ENCODE measurements around the gene MAP4K3.
"Not testable (repeated sequence)": the region's sequence is repeated elsewhere in the genome, so short reads cannot be mapped to it uniquely, and the experiment has no call there.

The MAP4K3 gene

DNA sequence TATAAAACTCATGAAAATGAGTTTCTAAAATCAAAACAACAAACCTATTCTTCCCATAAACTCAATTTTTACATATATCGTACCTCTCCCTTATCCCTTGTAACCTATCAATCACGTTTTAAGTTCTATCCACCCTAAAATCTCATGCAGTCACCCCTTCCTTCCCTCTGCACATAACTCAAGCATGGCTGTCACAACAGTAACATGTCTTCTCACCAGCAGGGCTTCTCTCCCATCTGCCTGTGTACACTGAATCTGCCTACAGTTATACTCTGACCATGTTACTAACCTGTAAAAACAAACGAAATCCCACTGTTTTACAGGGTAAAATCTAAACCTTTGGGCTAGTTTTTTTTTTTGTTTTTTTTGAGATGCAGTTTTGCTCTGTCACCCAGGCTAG, 68.2 kb downstream of the MAP4K3 start:
- no peak for DNase-seq

DNA sequence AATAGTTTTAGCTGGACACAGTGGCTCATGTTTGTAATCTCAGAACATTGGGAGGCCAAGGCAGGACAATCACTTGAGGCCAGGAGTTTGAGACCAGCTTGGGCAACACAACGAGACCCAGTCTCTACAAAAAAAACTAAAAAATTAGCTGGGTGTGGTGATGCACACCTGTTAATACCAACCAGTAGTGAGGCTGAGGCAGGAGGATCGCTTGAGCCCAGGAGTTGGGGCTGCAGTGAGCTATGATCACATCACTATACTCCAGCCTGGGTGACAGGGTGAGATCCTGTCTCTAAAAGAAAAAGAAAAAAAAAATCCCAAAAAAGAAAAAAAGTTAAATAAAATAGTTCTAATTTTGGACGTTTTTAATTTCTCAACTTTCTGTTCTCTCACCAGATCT, 68.7 kb downstream of the MAP4K3 start:
- DNase-seq: no peak

DNA sequence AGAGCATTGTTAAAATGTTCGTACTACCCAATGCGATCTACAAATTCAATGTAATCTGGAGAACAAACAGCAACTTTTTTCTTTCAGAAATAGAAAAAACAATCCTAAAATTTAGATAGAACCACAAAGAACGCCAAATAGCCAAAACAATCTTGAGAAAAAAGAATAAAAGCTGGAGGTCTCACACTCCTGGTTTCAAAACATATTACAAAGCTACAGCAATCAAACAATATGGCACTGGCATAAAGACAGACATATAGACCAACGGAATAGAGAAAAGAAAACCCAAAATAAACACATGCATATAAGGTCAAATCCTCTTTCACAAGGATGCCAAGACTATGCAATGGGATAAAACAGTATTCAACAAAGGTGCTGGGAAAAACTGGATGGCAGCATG, 74.5 kb downstream of the MAP4K3 start:
- no peak for DNase-seq

DNA sequence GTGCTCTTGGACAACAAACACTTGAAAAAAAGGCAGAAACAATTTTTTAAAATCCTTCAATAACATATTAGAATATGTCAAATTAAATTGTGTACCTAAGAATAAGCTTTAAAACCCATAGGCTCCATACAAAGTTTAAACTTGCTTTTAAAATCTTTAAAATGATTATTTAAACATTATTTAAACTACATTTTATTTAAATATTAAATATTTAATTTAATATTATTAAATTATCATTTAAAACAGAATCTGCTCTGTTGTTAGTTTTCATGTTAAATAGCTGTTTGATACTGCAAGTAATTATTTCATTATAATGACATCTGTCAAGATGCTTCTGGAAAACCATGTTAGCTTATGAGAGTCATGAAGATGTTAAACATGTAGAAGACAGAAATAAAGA, 75.6 kb downstream of the MAP4K3 start:
- DNase-seq: no peak

DNA sequence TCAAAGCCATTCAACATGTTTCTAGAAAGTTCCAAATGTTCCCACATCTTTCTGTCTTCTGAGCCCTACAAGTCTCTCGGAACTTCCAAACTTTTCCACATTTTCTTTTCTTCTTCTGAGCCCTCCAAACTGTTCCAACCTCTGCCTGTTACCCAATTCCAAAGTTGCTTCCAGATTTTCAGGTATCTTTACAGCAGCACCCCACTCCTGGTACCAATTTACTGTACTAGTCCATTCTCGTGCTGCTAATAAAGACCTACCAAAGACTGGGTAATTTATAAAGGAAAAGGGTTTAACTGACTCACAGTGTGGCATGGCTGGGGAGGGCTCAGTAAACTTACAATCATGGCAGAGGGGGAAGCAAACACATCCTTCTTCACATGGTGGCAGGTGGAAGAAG, 76.7 kb downstream of the MAP4K3 start:
- DNase-seq: not testable (repeated sequence)

DNA sequence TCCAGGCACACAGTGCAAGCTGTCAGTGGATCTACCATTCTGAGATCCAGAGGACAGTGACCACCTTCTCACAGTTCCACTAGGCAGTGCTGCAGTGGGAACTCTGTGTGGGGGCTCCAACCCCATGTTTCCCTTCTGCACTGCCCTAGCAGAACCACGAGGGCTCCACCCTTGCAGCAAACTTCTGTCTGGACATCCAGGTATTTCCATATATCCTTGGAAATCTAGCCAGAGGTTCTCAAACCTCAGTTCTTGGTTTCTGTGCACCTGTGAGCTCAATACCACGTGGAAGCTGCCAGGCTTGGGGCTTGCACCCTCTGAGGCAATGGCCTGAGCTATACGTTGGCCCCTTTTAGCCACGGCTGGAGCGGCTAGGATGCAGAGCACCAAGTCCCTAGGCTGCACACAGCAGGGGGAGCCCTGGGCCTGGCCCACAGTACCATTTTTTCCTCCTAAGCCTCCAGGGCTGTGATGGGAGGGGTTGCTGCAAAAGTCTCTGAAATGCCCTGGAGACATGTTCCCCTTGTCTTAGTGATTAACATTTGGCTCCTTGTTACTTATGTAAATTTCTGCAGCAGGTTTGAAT, 77.5 kb downstream of the MAP4K3 start:
- DNase-seq: no peak

DNA sequence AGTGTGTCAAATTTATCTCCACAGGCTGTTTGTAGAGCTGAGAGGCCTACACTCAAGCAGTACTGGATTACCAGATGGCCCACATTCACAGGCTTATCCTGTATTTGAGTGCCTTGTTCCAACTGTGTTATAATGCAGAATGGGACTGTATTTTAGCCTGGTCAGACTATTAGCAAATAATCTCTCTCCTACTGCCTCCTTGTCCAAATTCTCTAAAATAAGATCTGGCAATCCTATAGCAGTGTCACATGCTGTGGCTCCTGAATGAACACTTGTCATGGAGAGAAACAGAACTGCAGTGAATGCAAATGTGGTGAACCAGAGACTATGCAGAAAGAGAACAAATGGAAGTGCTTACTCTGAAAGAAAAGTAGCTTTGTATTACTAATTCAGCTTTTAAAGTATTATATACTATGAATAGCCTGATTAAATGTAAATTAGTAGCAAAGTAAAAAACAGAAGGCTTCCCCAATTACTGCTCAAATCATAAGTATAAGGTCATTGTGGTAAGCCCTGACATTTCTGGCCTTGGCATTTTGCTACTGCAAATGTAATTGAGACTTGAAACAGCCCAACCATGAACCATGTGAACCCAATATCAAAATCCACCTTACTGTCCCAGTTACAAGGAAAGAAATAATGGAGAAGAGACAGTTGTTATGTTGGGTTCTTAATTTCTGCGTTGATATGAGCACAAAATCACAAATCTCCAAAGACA, 80.0 kb downstream of the MAP4K3 start:
- no peak for DNase-seq

DNA sequence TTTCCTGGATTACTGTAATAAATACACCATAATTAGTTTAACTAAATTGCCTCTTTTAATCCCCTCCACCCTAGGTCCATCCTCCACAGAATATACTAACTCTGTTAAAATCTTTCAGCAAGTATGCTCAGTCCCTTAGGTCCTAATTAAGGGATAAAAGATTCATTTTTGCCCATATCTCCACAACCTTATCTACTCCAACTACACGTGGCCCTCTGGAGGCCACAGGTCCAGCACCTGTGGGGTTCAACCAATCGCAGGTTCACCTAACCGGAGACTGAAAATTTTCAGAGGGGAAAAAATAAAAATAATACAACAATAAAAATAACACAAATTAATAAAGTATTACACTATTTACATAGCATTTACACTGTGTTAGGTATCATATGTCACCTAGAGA, 86.4 kb downstream of the MAP4K3 start:
- DNase-seq: no peak

DNA sequence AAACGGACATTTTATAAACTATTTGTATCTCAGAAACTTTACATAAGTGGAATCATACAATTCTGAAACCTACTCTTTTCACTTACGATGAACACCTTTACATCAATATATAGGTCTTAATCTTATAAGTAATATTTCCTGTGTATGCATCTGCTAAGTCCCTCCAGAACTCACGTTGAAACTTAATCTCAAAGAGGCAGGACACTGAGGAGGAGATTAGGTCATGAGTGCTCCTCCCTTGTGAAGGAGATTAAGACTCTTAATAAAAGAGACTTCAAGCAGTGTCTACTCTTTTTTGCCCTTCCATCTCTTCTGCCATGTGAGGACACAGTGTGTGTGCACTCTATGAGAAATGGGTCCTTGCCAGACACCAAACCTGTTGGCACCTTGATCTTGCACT, 98.6 kb downstream of the MAP4K3 start:
- no peak for DNase-seq

DNA sequence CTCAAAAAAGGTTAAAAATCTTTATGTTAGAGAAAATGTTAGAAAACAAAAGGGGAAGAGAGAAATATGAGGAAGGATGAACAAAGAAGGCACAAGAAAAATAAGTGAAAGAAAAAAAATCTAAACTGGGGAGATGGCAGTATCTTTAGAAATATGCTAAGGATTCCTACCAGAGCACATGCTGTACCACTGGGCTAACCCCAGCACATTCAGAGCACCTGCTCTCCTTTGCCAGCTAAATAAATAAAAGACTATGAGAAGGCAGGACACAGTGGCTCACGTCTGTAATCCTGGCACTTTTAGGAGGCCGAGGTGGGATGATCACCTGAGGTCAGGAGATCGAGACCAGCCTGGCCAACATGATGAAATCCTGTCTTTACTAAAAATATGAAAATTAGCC, 101.2 kb downstream of the MAP4K3 start:
- DNase-seq: no peak

DNA sequence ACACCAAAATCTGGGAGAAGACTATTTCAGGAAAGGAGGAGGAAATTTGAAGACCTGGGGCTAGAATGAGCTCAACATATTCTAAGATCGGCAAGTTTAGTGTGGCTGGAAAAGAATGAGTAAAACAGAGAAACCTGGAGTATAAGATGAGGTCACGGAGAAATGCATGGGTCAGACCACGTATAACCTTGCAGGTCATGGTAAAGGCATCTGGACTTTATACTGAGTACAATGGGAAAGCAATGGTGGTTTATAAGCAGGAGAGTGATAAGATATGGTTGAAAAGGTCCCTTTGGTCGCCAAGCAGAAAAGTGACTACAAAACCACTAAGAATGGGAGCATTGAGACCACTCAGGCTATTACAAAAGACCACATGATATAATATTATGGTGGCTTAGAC, 102.1 kb downstream of the MAP4K3 start:
- no peak for DNase-seq

DNA sequence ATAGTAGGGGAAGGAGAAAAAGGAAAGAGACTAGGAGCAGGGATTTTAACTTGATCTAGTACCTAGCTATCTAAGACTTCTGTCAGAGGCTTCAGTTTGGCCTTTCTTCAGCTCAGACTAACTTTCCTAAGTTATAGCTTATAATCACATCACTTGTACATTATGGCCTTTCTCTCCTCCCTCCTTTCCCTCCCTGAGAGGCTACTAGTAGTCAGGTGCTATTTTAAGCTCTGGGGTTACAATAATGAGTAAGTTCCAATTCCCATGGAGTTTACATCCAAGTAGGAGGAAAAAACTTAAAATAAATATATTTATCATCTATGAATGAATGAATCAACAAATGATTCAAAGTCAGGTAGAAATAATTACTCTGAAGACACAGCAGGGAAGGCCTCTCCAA, 102.6 kb downstream of the MAP4K3 start:
- no peak for DNase-seq

DNA sequence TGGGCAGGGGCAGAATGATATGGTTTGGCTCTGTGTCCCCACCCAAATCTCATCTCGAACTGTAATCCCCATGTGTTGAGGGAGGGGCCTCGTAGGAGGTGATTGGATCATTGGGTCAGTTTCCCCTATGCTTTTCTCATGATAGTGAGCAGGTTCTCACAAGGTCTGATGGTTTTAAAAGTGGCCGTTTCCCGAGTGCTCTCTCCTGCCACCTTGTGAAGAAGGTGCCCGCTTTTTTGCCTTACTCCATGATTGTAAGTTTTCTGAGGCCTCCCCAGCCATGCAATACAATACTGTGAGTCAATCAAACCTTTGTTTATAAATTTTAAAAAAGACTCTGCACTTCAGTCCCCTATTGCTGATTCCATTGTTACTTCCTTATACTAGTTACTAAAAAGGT, 110.4 kb downstream of the MAP4K3 start:
- no peak for DNase-seq

DNA sequence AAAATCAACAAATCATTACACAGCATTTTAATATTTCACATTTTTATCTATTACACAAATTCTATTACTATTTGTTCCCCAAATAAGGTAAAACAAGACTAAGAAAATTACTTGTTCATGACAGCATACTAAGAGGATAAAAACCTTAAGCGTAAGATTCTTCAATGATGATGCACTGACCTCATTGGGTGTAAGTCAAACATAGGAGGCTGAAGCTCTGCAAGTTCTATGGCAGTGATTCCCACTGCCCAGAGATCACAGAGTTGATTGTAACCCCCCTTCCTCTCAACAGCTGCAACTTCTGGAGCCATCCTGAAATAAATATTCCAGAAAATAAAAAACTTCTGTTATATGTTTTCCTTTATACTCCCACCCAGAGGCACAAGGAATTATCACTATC, 111.1 kb downstream of the MAP4K3 start:
- DNase-seq: no peak

DNA sequence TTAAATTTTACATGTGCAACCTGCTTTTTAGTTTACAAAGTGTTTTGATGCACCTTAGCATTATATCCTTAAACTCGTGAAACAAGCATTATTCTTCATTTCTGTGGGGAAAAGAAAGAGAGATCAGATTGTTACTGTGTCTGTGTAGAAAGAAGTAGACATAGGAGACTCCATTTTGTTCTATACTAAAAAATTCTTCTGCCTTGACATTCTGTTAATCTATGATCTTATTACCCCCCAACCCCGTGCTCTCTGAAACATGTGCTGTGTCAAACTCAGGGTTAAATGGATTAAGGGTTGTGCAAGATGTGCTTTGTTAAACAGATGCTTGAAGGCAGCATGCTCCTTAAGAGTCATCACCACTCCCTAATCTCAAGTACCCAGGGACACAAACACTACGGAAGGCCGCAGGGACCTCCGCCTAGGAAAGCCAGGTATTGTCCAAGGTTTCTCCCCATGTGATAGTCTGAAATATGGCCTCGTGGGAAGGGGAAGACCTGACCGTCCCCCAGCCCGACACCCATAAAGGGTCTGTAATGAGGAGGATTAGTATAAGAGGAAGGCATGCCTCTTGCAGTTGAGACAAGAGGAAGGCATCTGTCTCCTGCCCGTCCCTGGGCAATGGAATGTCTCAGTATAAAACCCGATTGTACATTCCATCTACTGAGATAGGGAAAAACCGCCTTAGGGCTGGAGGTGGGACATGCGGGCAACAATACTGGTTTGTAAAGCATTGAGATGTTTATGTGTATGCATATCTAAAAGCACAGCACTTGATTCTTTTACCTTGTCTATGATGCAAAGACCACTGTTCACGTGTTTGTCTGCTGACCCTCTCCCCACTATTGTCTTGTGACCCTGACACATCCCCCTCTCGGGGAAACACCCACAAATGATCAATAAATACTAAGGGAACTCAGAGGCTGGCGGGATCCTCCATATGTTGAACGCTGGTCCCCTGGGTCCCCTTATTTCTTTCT, 115.7 kb downstream of the MAP4K3 start:
- not testable (repeated sequence) for DNase-seq

DNA sequence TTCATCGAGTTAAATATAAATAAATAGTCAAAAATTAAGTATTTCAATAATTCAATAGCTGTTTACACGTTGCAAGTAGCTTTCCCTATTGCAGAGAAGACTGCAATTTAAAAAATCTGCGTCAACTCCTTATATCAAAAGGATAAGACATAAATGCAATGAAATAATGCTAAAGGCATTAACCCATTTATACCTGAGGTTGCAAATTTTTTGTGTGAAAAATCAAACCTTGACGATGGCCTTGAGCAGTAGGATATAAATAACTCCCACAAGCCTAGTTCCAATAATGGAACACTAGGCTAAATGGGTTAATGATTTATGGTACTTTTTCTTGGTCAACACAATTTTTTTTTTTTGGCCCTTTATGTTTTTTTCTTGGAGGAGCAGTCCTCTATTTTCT, 116.9 kb downstream of the MAP4K3 start:
- no peak for DNase-seq

DNA sequence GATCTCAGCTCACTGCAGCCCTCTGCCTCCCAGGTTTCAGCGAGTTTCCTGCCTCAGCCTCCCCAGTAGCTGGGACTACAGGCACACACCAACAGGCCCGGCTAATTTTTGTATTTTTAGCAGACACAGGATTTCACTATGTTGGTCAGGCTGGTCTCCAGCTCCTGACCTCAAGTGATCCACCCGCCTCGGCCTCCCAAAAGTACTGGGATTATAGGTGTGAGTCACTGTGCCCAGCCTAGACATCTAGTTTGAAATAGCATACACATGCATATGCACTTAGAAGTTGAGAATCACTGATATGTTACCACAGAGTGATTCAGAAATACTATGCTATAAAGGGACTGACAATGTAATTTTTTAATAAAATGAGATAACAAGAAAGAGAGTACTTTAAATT, 123.5 kb downstream of the MAP4K3 start:
- DNase-seq: peak; percentile 45

DNA sequence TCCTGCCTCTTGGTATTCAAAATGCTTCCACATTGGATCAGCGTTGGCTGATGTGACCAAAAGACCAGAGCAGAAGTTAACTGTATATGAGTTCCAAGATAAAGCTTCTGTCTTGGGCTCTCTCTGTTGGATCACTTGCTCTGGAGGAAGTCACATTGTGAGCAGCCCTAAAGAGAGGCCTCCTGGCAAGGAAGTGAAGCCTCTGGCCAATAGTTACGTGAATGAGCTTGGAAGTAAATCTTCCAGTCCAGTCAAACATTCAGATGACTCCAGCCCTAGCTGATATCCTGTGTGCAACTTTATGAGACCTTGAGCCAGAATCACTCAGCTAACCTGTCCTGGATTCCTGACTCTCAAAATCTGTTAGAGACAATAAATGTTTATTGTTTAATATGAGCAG, 125.6 kb downstream of the MAP4K3 start:
- no peak for DNase-seq

DNA sequence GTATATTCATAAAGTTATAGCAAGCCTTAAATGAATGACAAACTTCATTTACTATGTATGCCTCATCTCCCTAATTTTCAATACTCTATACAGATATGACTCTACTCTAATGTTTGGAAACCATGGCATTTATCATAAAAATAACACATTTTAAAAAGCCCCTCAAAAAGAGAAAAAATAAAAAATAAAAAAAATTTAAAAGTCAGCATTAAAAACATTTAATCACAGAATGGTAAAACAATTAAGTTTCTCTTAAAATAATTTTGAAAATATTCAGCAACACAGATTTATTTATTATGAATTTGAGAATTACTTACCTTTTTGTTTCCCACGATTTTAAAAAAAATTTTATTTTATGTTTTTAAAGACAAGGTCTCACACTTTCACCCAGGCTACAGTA, 128.3 kb downstream of the MAP4K3 start:
- no peak for DNase-seq

DNA sequence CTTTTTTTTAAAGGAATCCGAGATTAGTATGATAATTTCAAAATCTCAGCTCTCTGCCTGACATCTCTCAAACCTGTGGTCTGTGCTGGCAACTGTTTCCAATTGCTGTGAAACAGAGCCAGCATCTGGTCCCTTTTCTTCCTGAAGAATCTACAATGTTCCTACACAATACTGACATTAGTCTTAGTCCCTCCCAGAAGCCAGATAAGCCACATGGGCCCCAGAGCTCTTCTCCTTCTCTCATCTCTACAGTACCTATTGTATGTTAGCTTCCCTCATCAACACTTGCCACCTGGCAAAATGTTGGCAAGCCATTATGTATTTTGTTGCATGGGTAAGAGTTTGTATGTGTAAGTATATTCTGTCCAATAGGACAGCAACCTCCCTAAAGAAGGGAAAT, 130.5 kb downstream of the MAP4K3 start:
- no peak for DNase-seq

DNA sequence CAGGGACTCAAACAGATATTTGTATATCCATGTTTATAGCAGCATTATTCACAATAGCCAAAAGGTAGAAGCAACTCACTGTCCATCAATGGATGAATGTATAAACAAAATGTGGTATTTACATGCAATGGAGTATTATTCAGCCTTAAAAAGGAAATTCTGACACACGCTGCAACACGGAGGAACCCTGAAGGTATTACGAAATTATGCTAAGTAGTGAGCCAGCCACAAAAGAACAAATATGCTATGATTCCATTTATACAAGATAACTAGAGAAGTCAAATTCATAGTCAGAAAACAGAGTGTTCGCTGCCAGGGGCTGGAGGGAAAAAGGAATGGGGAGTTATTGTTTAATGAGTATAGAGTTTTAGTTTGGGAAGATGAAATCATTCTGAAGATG, 132.4 kb downstream of the MAP4K3 start:
- DNase-seq: no peak

DNA sequence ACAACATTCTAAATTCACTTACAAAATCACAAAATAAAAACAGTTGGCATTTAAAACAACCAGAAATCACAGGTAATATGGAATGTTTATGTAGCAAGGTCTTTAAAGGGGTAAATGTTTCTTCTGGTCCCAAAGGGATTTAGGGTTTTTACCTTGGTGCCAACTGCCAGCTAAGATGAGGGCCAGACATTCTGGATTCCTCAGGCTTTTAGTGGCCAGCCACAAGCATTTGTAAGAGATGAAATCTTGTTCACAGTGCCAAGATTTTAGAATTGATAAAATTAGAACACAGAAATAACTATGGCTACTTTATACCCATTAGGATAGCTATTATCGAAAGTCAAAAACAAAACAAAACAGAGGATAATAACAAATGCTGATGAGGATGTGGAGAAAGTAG, 132.9 kb downstream of the MAP4K3 start:
- no peak for DNase-seq

DNA sequence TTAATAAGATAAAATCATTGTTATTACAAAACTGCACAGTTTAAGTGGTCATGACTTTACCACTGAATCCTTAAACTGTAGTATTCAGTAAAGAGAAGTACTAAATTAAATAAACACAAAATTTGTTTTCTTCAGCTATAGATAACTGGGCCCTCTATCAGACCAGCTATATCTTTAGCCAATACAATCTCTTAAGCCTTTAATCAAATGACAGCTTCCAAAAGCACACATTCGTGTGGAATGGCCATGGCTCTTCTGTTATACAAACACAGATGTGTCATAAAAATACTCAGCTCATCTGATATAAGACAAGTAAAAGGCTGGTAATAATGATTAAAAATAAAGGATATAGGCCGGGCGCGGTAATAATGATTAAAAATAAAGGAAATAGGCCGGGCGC, 135.7 kb downstream of the MAP4K3 start:
- no peak for DNase-seq
